GM19463 (cell line): ENCODE results near the gene AKAP7.

ENCODE experiments used
- ATAC-seq: cut with Tn5 transposase; IDR thresholded peaks from one replicate; pipeline ENCODE4 v1.9.1; 2021; ENCODE audit warnings: mild to moderate bottlenecking, moderate library complexity; ENCODE audit not compliant: unreplicated experiment

Gene AKAP7

DNA sequence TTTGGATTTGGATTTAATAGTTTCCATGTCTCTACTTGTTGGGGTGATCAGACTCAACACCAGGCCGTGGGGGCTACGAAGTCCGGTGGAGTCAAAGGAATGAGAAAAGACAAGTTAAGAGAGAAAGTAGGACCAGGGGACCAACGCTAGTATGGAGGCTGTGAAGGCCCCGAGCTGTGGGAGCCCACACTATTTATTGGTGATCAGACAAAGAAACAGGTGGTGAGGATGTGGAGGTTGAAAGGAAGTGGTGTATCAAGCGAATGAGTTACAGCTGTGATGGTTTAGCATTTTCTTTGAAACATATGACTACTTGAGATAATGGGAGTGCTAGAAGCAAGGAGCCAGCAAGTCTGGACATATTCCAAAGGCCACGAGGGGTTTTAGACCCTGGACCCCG, 62.4 kb downstream of the AKAP7 start:
- ATAC-seq: no peak

DNA sequence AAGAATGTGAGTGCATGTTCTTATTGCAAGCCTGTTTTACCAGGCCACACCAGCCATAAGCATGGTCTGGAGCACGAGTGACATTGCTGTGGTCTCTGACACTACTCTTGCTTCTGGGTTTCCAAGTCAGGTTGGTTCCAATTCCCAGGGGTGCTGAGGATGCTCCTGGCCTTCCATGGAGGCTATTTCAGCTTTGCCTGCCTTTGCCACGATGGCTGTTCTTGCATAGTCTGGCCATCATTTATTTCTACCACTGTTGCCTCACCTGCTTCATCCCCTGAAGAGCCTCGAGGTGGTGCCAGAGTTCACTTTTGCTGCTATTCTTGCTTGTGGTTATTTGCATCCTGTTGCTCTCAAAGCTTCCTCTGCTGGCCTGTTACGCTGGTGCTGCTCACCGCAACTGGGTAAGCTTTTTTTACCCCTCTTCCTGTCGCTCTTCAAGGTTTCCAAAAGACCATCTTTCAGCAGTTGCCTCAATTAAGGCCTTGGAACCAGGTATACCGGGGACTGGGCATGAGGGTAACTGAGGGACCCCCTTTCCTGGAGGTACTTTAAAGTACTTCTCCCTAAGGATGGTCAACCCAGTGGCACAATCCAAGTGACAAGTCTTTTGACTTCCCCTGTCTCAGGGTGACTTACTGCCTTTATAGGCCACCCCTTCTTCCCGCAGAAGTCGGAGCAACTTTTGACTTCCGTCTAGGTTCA, 64.5 kb downstream of the AKAP7 start:
- peak; percentile 100 for ATAC-seq

DNA sequence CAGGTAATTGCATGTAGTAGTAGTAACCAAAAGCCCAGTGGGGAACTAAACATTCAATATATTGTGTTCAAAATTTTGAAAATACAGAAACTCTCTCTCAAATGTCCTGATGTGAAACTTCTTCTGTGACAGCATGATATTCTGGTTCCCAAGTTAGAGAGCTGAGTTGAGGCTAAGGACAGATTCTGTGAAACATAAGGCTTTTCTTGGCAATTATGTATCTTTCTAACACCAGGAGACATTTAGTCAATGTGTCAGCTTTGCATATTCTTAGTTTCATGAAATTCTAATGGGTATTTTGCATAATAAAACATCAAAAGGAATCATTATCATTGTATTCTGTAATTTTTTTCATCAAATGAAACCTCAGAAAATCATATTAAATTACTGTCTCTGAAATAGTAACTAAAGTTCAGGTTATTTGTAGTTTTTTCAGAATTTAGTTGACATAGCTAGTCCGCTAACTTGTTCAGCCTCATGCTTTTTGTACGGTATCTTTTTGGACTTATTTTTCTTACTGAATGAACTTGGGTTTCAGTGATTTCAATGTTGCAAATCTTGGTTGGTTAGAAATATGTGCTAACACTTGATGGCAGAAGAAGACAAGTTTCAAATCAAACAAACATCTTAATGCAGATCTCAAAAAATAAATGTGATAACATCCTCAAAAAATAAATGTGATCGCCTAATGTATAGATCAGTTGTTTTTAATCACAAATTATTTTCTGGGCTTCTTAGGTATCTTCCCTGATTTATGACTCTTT, 70.4 kb downstream of the AKAP7 start:
- no peak for ATAC-seq

DNA sequence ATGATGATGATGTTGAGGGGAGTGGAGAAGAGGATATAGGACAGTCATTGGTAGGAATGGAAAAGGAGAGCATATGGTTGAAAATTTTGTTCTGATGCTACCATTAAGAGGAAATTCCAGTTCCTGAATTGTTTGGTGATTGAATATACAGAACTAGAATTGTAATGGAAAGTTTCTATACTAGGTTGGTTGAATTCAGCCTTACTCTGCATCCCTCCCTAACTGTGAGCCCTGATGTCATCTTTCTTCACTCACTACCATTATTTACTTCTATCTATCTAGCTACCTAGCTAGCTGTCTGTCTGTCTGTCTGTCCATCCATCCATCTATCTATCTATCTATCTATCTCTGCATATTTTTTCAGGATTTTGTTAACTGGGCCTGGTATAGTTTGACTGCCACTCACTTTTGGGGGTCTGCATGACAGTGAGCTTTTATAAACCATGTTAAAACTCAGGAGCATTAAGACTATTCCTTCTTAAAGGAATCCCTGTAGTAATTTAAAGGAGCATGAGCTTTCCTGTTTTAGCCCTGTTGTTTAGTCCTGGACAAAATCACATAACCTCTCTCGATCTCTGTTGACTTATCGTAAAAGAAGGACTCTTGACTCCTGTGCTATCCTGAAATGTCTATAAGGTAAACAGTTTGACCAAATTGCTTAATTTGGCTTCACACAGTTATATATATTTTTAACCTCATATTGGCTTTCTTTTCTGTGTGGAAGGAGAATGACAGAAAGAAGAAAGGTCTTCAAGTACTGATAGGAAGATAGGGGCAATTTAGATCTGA, 71.4 kb downstream of the AKAP7 start:
- no peak for ATAC-seq

DNA sequence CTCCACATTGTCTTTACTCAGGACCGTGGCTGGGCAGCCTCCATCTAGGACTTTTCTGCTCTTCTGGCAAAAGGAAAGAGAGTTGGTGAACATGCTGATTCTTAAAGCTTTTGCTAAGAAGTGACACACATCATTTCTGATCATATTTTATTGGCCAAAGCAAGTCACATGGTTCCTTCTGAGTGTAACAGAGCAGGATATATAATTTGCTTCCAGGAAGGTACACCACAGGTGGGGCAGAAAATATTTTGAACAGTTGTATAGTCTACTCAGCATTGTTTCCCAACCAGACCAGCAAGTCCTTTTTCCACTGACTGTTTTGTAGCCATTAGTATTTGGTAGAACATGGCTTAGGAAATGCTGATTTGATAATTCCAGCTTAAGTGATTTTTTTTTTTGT, 73.5 kb downstream of the AKAP7 start:
- no peak for ATAC-seq

DNA sequence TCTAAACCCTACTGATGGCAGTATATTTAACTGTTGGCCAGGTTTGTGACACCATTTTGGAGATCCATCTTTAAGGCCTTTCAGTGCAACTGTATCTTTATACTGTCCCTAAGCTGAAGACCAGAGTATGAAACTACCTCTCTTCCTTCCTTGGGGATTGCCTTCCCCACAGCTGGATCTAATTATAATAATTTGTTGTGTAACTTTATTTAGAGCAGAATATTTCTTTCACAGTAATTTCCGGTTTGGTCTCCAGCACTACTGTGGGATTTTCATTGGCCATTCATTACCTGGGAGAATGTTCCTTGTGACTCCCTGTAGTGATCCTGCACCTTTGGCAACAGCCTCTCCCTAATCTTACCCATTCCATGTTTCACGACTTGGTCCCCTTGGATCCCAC, 75.2 kb downstream of the AKAP7 start:
- no peak for ATAC-seq

DNA sequence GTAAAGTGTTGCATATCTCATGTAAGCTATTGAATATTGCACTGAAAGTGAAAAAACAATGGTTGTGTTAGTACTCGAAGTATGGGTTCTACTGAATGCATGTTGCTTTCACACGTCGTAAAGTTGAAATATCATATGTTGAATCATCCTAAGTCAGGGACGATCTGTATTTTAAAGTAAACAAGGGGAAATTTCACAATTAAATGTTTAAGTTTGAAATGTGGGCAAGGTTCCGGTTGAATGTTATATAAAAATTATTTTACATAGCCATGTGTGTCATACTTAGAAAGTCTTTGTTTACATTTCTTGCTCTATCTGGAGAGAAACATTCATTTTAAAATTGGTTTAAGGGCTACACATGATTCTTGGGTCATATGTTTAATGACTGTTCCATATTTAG, 76.8 kb downstream of the AKAP7 start:
- ATAC-seq: no peak

DNA sequence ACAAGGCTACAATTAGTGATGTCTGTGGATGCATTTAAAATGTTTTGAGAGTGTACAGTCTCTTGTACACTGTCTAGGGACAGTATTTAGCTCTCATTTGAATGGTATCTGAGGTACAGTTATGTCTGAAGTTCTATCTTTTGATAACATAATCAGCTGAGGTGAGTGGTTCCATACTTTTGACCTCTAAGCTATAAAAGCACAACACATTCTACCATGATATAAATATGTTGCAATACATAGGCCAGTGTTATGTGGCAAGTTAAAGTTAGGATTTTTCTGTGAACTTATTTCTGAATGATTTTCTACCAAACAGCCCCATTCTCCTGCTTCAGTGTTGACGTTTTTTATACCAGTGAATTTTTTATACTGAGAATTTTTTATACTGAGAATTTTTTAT, 77.6 kb downstream of the AKAP7 start:
- no peak for ATAC-seq

DNA sequence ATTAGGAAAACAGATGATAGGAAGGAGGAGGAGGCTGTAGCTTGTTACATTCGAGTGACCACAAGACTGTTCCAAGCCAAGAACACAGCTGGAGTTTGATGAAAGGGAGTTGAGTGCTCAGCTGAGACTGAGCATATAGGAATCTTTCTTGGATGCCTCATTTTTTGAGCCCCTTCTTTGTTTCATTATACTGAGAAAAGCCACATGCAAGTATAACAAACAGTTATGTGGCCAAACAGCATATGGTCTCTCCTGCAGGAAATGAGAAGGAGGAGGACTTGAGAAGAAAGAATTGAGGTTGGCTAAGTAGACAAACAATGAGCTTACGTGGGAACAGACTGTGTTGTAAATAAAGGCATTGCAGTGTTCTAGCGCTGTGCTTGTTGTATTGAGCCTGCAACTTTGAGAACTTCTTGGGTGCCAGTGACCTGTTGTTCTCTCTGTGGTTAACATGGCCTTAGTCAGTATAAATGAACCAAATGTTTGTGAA, 78.3 kb downstream of the AKAP7 start:
- ATAC-seq: no peak

DNA sequence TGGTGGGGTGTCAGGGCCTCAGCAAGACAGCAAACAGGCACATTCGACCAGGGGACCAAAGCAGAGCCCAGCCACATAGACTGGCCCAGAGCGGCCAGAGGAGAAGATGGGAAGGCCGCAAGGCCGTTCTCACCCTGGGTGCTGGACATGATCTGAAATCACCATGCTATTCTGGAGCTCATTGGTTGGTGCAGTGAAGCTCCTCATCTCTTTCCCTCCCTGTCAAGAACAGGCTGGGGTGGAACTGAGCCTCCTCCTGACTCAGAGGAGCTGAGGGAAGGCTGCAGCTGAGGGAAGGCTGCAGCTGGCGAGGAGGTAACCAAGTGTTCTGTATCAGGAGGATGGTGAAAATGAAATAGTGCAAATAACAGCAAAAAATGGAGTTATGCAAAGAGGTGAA, 80.0 kb downstream of the AKAP7 start:
- no peak for ATAC-seq

DNA sequence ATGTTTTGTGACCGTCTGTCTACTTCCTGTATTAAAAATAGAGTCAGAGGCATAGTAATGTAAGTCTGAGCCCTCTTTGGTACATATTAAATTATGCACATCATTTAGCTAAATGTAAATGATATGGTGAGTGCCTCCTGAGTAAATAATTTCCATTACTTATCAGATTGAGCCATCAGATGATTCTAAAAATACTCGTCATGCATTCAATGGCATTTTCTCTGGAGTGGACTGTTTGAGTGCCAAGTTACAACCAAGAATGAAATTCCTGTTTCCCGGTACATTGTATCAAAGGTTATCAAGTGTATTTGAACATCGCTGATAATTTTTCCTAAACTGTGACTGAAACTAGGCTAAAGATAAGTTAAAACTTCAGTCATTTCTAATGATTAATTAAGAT, 81.0 kb downstream of the AKAP7 start:
- no peak for ATAC-seq

DNA sequence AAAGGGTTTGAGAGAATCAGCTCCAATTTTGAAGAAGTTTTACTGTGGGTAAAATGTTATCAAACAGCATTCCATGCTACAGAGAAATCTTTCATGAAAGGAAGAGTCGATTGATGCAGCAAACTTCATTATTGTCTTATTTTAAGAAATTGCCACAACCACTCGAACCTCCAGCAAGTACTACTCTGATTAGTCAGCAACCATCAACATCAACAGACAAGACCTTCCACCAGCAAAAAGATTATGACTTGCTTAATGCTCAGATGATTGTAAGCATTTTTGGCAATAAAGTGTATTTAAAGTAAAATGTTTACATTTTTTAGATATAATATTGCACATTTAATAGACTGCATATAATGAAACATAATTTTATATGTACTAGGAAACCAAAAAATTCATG, 87.5 kb downstream of the AKAP7 start:
- ATAC-seq: no peak

DNA sequence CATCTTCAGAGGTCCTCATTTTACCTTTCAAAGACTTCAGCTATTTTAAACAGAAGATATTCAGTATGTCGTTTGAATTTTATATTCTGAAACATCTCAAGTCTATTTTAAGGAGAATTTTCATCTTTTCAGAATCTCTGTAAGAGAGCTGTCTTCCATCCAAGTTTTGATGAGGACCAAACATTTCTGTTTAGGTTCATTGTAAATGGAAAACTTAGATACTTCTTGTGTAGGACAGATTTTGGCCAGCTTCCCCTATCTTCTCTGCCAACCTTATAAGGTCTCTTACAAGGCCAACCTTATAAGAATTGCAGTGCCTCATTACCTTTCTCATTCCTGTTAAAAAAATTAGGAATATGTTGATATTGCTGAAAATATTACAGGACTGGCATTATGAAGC, 88.1 kb downstream of the AKAP7 start:
- ATAC-seq: no peak

DNA sequence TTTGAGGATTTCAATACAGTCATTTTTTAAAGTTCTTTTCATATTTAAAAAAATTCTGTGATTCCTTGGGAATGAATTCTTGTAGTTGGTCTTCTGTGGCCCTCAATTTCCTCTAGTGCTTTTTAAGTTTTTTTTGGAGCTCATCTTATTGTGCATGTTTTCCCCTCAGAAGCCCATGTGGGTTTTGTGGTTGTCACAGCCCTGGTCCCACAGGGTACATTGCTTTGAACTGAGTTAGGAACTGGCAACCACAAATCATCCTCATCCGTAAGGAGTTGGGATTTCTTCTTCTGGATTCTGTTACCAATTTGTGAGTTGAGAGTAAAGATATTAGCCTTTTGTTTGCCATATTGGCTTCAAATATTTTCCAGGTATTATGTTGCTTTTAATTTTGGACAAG, 89.9 kb downstream of the AKAP7 start:
- ATAC-seq: no peak

DNA sequence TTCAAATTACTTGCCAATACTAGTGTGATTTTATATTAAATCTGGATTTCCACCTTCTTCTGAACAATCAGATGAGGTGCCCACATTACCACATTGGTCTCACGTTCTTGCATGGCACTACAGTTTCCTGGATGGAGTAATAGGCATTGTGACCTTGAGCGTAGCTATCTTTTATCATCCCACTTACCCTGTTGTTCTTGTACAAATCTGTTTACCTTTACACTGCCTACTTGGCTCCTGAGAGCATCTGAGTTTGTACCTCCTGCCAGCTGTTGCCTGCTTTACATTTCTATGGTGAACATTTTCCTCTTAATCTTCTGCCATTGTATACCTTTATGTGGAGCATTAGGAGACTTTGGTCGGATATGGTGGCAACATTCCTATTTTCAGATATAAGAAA, 90.7 kb downstream of the AKAP7 start:
- no peak for ATAC-seq

DNA sequence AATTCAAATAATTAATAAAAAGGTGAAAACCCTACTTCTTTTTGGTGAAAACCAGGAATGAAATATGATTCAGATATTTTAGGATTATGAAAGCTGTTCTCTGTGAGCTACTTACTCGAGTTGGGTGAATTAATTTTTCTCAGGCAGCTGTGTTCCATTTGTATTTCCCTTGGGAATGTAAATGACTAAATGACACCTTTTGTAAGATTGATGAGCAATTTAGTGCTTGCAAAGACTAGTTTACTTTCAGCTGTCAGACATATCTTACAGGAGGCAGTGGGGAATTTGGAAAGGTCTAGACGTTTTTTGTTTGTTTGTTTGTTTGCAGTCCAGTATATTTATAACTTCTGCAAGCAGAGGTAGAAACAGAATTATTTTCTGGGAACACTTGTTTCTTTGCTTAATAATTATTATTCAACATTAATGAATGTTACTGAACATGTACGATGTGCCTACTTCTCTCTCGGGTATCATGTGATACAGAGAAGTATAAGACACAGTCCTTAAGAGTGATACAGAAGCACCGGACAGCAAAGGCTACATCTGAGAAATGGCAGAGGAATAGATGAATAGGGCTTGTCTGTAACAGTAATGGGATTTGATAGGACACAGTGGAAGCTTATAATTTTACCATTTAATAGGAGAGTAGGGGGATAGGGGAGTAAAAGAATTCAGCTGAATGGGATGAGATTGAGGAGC, 91.3 kb downstream of the AKAP7 start:
- no peak for ATAC-seq

DNA sequence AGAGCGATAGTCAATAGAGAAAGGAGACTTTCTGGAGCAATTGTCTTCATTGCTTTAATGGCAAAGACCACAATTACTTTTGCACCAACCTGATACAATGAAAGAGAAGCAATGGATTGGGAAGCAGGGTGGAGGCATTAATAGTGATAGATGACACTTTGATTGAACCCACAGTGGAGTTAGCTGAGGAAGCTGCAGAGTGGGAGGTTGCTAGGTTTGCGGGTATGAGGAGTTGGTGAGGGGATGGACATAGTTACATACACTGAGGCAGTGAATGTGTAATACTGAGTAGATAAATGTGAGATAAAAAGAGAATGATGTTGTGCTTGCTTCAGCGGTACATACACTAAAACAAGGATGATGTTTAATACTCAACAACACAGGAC, 91.9 kb downstream of the AKAP7 start:
- ATAC-seq: no peak

DNA sequence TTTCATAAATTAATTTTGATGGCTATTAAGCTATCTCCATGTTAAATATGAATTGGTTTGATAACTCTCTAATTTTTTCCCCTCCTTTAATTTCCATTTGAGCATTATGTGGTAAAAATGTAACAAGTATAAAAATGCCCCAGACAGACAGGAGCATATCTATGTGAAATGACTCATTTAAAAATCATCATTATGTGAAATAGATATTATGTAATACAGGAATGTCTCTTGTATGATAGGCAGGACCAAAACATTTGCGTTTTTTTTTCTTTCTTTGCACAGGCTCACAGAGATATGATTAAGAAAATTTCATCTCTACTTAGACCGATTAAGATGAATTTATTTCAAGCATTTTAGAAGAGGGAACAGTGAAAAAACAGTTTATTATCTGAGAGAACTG, 95.8 kb downstream of the AKAP7 start:
- ATAC-seq: no peak

DNA sequence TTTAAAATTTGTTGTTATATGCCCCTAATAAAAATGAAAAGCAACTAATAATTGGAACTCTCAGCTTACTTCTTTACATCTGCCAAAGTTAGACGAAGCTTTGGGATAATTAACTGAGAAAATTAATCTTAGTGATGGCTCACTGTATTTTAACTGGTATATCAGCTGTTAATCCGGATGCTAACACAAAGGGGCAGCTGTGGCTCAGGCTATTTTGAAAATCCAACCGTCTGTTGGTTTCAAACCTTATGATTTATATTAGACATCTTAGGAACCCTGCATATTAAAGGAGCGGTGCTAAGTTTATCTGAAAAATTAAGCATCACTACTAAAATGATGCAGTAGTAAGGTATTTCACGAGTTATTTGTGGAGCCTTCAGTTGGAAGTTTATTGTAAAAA, 96.6 kb downstream of the AKAP7 start:
- no peak for ATAC-seq

DNA sequence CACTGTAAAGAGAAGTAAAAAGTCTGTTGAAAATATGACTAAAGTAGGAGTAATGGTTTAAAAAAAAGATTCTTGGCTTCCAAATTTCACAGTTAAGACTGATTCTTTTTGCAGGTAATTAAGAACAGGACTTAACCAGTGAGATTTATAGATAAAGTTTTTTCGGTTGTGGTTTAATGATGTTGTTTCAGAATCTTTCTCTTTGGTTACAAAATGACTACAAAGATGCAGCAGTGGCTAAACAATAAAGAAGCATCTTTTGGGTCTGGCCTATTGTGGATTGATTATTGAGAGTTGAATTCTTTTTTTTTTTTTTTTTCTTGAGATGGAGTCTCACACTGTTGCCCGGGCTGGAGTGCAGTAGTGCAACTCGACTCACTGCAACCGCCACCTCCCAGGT, 109.7 kb downstream of the AKAP7 start:
- ATAC-seq: no peak

DNA sequence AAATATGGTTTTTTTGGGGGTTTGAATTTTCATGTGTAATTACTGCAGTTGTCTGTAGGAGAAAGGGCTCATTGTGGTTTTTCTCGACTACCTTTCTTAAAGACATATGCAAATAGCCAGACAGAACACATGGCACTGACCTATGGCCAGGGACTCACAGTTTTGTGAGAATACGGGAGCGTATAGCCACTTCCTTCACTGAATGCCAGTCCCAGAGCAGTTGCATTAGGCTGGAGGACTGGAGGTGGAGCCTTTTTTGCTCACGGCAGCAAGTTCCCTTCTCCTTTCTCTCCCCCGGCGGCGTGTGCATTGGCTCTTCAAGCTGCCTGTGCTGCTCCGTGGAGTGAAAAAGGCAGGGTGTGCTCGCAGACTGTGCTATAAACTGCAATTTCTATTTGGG, 114.9 kb downstream of the AKAP7 start:
- peak; percentile 92 for ATAC-seq
